Activated CD8-positive, alpha-beta T cell treated with anti-CD3 and anti-CD28 coated beads for 36 hours (primary cell): ENCODE results near the gene ZBTB25. TPM values are rescaled to one million over a fixed set of nuclear protein-coding genes. Genes with fewer than 3 reads are reported as not detected.

Experiments used
- ATAC-seq: fragments of 200-7000 bp; cut with Tn5 transposase; one replicate; pipeline ENCODE4 v1.10.0; 2021; ENCODE audit warnings: mild to moderate bottlenecking, moderate library complexity
- CTCF ChIA-PET: fragments of 350-600 bp; sonication (Branson Sonifier 250); formaldehyde crosslinking; loops from one replicate; lab custom pipeline; 2021; ENCODE audit warnings: antibody characterized with exemption; lab: Charles Lee
- POLR2A ChIA-PET: fragments of 350-600 bp; sonication (Branson Sonifier 250); formaldehyde crosslinking; loops from one replicate; lab custom pipeline; 2021; ENCODE audit warnings: antibody characterized with exemption; lab: Charles Lee
- DNase-seq: peaks from one replicate; pipeline ENCODE4 v3.0.0-alpha.2; 2020
- H3K27ac Mint-ChIP-seq: one replicate; pipeline ENCODE4 v1.8.0; 2021; ENCODE audit warnings: mild to moderate bottlenecking, mixed read lengths
- H3K27me3 Mint-ChIP-seq: one replicate; pipeline ENCODE4 v1.8.0; 2021; ENCODE audit warnings: mixed read lengths
- H3K36me3 Mint-ChIP-seq: one replicate; pipeline ENCODE4 v1.8.0; 2021; ENCODE audit warnings: low read depth, mixed read lengths
- H3K4me1 Mint-ChIP-seq: one replicate; pipeline ENCODE4 v1.8.0; 2021; ENCODE audit warnings: low read depth, mixed read lengths
- H3K4me3 Mint-ChIP-seq: one replicate; pipeline ENCODE4 v1.8.0; 2021; ENCODE audit warnings: mild to moderate bottlenecking, moderate library complexity, mixed read lengths
- H3K9me3 Mint-ChIP-seq: one replicate; pipeline ENCODE4 v1.8.0; 2021; ENCODE audit warnings: mixed read lengths
- CTCF ChIP-seq: fragments of 200-600 bp; IDR thresholded peaks from one replicate; pipeline ENCODE4 v1.8.0; 2022; ENCODE audit warnings: antibody characterized with exemption, mild to moderate bottlenecking
- intact Hi-C: fragments of 100-400 bp; cut with micrococcal nuclease; formaldehyde crosslinking; loops from one replicate; pipeline ENCODE4 v1.10.0; 2022
- total RNA-seq, 2 experiments: library from RNA; stranded (reverse); gene quantifications; one replicate each; pipeline ENCODE4 v1.2.3, GENCODE V29; 2021

Gene ZBTB25
- total RNA-seq, 2 experiments from 2014 or later, result 58.6 to 58.8 TPM

GRCh38 chr14:64417055-64417770 lies 86.4 kb downstream of the ZBTB25 start:
- DNase-seq, result no peak
- Mint-ChIP-seq H3K27me3 (no peaks in the 10 kb centered on the region), H3K9me3 (no peaks in the 10 kb centered on the region), H3K4me1 (peaks cover 17% of the 10 kb centered on the region), H3K27ac (peak overlapping the region; percentile 55), H3K4me3 (no peak overlapping the region), H3K36me3 (peaks cover 65% of the 10 kb centered on the region)
- TF ChIP-seq CTCF, result no peak
- CTCF ChIA-PET, result interaction anchor here (5.8 kb wide), 1 partner anchor 13 kb away, joined by 36 read pairs; no protein-coding TSS in a partner anchor
- intact Hi-C loops, result no loop called here
- POLR2A ChIA-PET, result interaction anchor here (1.2 to 1.6 kb wide), 3 partner anchors 10 to 30 kb away, joined by 3 to 4 read pairs (median 3); partner anchors contain the start of gene MTHFD1
- ATAC-seq, result no peak

- Mint-ChIP-seq H3K36me3 (peaks cover 67% of the 10 kb centered on the region), H3K27me3 (no peaks in the 10 kb centered on the region), H3K4me3 (no peak overlapping the region), H3K27ac (no peak overlapping the region), H3K4me1 (peaks cover 23% of the 10 kb centered on the region), H3K9me3 (no peaks in the 10 kb centered on the region)
- TF ChIP-seq CTCF, result no peak
- ChIA-PET POLR2A (interaction anchor here (1.2 to 1.6 kb wide), 2 partner anchors 11 to 29 kb away, joined by 3 to 4 read pairs; no protein-coding TSS in a partner anchor), CTCF (no interaction called here)
- no peak for ATAC-seq
- DNase-seq, result no peak
- intact Hi-C loops, result no loop called here
These were observed 87.2 kb downstream of the ZBTB25 start for GRCh38 chr14:64416348-64416932.

- Mint-ChIP-seq H3K27ac (no peak overlapping the region), H3K9me3 (no peaks in the 10 kb centered on the region), H3K27me3 (no peaks in the 10 kb centered on the region), H3K4me1 (peaks cover 38% of the 10 kb centered on the region), H3K36me3 (peaks cover 52% of the 10 kb centered on the region), H3K4me3 (no peak overlapping the region)
- ChIA-PET POLR2A (no interaction called here), CTCF (interaction anchor here (1.1 to 1.9 kb wide), 2 partner anchors 18 to 21 kb away, joined by 3 to 7 read pairs; no protein-coding TSS in a partner anchor)
- no peak for DNase-seq
- intact Hi-C loops, result no loop called here
- ATAC-seq, result peak; percentile 27
- no peak for TF ChIP-seq CTCF
These were observed 91.4 kb downstream of the ZBTB25 start for GRCh38 chr14:64412237-64412636.

- no peak overlapping the region for H3K4me3 Mint-ChIP-seq
- H3K27ac Mint-ChIP-seq, result no peak overlapping the region
- peaks cover 30% of the 10 kb centered on the region for H3K4me1 Mint-ChIP-seq
- CTCF ChIA-PET, result interaction anchor here (1.0 to 1.9 kb wide), 3 partner anchors 13 to 19 kb away, joined by 3 to 7 read pairs (median 3); no protein-coding TSS in a partner anchor
- H3K9me3 Mint-ChIP-seq, result no peaks in the 10 kb centered on the region
- no peaks in the 10 kb centered on the region for H3K27me3 Mint-ChIP-seq
- no peak for ATAC-seq
- TF ChIP-seq CTCF, result no peak
- intact Hi-C loops, result no loop called here
- H3K36me3 Mint-ChIP-seq, result peaks cover 47% of the 10 kb centered on the region
- DNase-seq, result no peak
- POLR2A ChIA-PET, result no interaction called here
These were observed 92.6 kb downstream of the ZBTB25 start for GRCh38 chr14:64411001-64411400.
